Upper lobe of right lung (tissue), 1 donor: ENCODE measurements around the gene PLXDC1. TPM values are rescaled to one million over a fixed set of nuclear protein-coding genes. Genes with fewer than 3 reads are reported as not detected.

Experiments used
- ATAC-seq: fragments of 200-7000 bp; cut with Tn5 transposase; one replicate; pipeline ENCODE4 v1.9.1; 2020; ENCODE audit warnings: mild to moderate bottlenecking, moderate library complexity
- DNase-seq: peaks from one replicate; pipeline ENCODE4 v3.0.0-alpha.2; 2020
- H3K27ac ChIP-seq: fragments of 200-600 bp; one replicate; pipeline ENCODE4 v1.8.0; 2022
- H3K27me3 ChIP-seq: fragments of 200-600 bp; one replicate; pipeline ENCODE4 v1.8.0; 2022; ENCODE audit warnings: mild to moderate bottlenecking
- H3K36me3 ChIP-seq: fragments of 200-600 bp; one replicate; pipeline ENCODE4 v1.8.0; 2022
- H3K4me1 ChIP-seq: fragments of 200-600 bp; one replicate; pipeline ENCODE4 v1.8.0; 2022
- H3K4me3 ChIP-seq: fragments of 200-600 bp; one replicate; pipeline ENCODE4 v1.8.0; 2022; ENCODE audit warnings: mild to moderate bottlenecking
- H3K9me3 ChIP-seq: fragments of 200-600 bp; one replicate; pipeline ENCODE4 v1.8.0; 2022
- CTCF ChIP-seq: fragments of 200-600 bp; IDR thresholded peaks from one replicate; pipeline ENCODE4 v1.8.0; 2022; ENCODE audit warnings: antibody characterized with exemption
- intact Hi-C: fragments of 100-400 bp; cut with DNase I; formaldehyde crosslinking; loops from one replicate; pipeline ENCODE4 v1.11.0; 2022
- total RNA-seq: library from RNA; stranded (reverse); fragmentation: NEBNext Ultra II Directional; extraction: Animal tissue kit (Norgen Biotek cat#: 25700); gene quantifications from one replicate; pipeline ENCODE4 v1.2.1, GENCODE V29; 2021
- donor health status: DM: no; HTN: yes; CAD: no; lungs with severe emphysema.

The PLXDC1 gene
- total RNA-seq, 1 donor from 2014 or later, result 14.4 TPM

DNA sequence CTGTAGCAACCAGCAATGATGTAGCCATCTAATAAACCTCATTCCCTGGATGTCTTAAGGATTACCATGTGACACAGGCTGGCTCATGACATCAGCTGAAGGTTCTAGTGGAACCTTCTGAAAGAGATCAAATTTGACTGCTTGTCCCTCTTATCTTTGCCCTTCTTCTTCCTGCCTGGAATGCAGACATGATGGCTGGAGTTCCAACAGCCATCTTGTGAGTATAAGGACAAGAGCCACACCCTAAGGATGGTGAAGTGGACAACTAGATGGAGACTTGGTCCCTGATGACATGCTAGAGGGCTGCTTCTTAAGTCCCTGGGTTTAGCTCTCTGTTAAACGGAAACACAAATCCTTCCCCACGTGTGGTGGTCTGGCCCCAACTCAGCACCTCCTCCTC is 37.6 kb downstream of the PLXDC1 start:
- Histone ChIP-seq H3K9me3 (no peaks in the 10 kb centered on the region), H3K27me3 (no peaks in the 10 kb centered on the region), H3K4me3 (no peak overlapping the region), H3K27ac (no peak overlapping the region), H3K4me1 (no peaks in the 10 kb centered on the region), H3K36me3 (no peaks in the 10 kb centered on the region)
- no peak for ATAC-seq
- no peak for DNase-seq
- no peak for TF ChIP-seq CTCF
- intact Hi-C loops, result no loop called here

DNA sequence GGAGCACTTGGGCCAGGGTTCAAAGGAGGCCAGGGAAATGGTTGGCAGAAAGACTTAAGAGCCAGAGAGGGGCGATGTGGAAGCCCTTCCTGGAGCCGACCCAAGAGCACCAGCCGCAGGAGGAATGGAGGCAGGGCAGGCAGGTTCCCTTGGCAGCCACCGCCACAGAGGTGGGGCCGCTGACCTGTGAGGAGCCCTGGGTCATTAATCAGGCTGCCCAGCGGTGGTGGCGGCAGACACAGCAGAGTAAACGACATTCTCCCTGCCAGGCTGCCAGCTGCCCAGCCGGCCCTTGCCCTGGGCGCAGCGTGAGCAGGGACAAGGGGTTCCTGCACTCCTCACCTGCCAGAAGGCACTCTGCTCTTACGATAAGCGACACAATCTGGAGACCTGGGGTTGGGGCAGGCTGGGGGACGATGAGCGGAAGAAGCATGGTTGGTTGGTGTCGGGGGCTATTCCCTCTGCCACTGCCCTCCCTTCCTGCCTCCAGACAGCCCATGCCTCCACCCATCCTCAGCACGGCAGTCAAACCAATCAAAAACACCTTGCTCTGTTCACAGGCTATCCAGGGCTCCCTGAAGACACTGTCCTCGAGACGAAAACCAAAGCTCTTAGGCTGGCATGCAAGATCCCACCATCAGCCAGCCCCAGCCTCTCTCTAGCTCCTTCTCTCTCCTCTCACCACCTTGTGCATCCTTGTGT is 40.9 kb downstream of the PLXDC1 start:
- TF ChIP-seq CTCF, result no peak
- Histone ChIP-seq H3K36me3 (no peaks in the 10 kb centered on the region), H3K27ac (no peak overlapping the region), H3K27me3 (no peaks in the 10 kb centered on the region), H3K4me3 (no peak overlapping the region), H3K9me3 (no peaks in the 10 kb centered on the region), H3K4me1 (no peaks in the 10 kb centered on the region)
- ATAC-seq, result peak; percentile 34
- intact Hi-C loops, result no loop called here
- DNase-seq, result no peak

- H3K27me3 ChIP-seq, result no peaks in the 10 kb centered on the region
- ATAC-seq, result no peak
- H3K9me3 ChIP-seq, result no peaks in the 10 kb centered on the region
- no peaks in the 10 kb centered on the region for H3K36me3 ChIP-seq
- no peak for DNase-seq
- H3K4me3 ChIP-seq, result no peak overlapping the region
- TF ChIP-seq CTCF, result no peak
- intact Hi-C loops, result no loop called here
- no peak overlapping the region for H3K27ac ChIP-seq
- no peaks in the 10 kb centered on the region for H3K4me1 ChIP-seq
Observed at GRCh38 chr17:39108461-39109375, 42.7 kb downstream of the PLXDC1 start.

DNA sequence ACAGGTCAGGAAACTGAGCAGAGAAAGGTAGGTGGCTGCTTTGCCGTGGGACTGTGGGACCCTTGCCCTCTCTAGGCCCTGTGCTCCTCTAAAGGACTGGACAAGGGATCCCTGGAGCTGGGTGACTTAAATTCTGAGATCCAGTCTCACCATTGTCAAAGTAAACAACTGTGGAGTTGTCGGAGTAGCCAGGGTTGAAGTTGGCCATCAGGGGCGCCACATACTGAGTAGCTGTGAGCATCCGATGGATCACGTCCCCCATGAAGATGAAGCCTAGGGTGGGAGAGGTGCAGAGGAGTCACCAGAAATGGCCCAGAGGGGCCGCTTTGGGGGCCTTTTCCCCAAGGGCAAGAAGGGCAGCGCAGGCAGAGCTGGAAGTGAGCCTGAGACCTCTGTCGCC is 43.5 kb downstream of the PLXDC1 start:
- no peak overlapping the region for H3K4me3 ChIP-seq
- H3K27ac ChIP-seq, result no peak overlapping the region
- no peaks in the 10 kb centered on the region for H3K27me3 ChIP-seq
- H3K4me1 ChIP-seq, result no peaks in the 10 kb centered on the region
- no peak for ATAC-seq
- no peak for DNase-seq
- H3K36me3 ChIP-seq, result no peaks in the 10 kb centered on the region
- TF ChIP-seq CTCF, result no peak
- intact Hi-C loops, result no loop called here
- no peaks in the 10 kb centered on the region for H3K9me3 ChIP-seq

GRCh38 chr17:39107155-39107554 is 44.3 kb downstream of the PLXDC1 start:
- DNase-seq (no peak), ATAC-seq (no peak)
- intact Hi-C loops, result no loop called here
- H3K36me3 ChIP-seq, result no peaks in the 10 kb centered on the region
- H3K9me3 ChIP-seq, result no peaks in the 10 kb centered on the region
- TF ChIP-seq CTCF, result no peak
- H3K27ac ChIP-seq, result no peak overlapping the region
- H3K4me3 ChIP-seq, result no peak overlapping the region
- no peaks in the 10 kb centered on the region for H3K4me1 ChIP-seq
- H3K27me3 ChIP-seq, result no peaks in the 10 kb centered on the region
